Activated B cell treated with CpG ODN at 0.5 μM for 24 hours (primary cell): ENCODE results near the gene CORO2B. TPM values are rescaled to one million over a fixed set of nuclear protein-coding genes. Genes with fewer than 3 reads are reported as not detected.
"Not testable (repeated sequence)": the region's sequence is repeated elsewhere in the genome, so short reads cannot be mapped to it uniquely, and the experiment has no call there.

Source experiments
- ATAC-seq: fragments of 200-7000 bp; cut with Tn5 transposase; one replicate; pipeline ENCODE4 v1.10.0; 2021; ENCODE audit warnings: low read depth, mild to moderate bottlenecking, moderate library complexity
- CTCF ChIA-PET: fragments of 350-600 bp; sonication (Branson Sonifier 250); formaldehyde crosslinking; loops from one replicate; lab custom pipeline; 2021; ENCODE audit warnings: antibody characterized with exemption; lab: Charles Lee
- POLR2A ChIA-PET: fragments of 350-600 bp; sonication (Branson Sonifier 250); formaldehyde crosslinking; loops from one replicate; lab custom pipeline; 2021; ENCODE audit warnings: antibody characterized with exemption; lab: Charles Lee
- DNase-seq: peaks from one replicate; pipeline ENCODE4 v3.0.0; 2022
- H3K27ac Mint-ChIP-seq: one replicate; pipeline ENCODE4 v1.8.0; 2020; ENCODE audit warnings: mixed read lengths
- H3K27me3 Mint-ChIP-seq: one replicate; pipeline ENCODE4 v1.8.0; 2021; ENCODE audit warnings: mixed read lengths
- H3K36me3 Mint-ChIP-seq: one replicate; pipeline ENCODE4 v1.8.0; 2021; ENCODE audit warnings: low read depth, mixed read lengths
- H3K4me1 Mint-ChIP-seq: one replicate; pipeline ENCODE4 v1.8.0; 2021; ENCODE audit warnings: mixed read lengths
- H3K4me3 Mint-ChIP-seq: one replicate; pipeline ENCODE4 v1.8.0; 2020; ENCODE audit warnings: mild to moderate bottlenecking, mixed read lengths
- H3K9me3 Mint-ChIP-seq: one replicate; pipeline ENCODE4 v1.8.0; 2020; ENCODE audit warnings: mixed read lengths
- CTCF ChIP-seq: fragments of 200-600 bp; IDR thresholded peaks from one replicate; pipeline ENCODE4 v1.8.0; 2022; ENCODE audit warnings: antibody characterized with exemption, mild to moderate bottlenecking
- intact Hi-C: fragments of 100-400 bp; cut with micrococcal nuclease; formaldehyde crosslinking; loops from one replicate; pipeline ENCODE4 v1.15.1; 2024
- total RNA-seq: library from RNA; stranded (reverse); gene quantifications from 2 replicates; pipeline ENCODE4 v1.2.3, GENCODE V29; 2022

CORO2B gene
- total RNA-seq, 1 donor from 2014 or later = 1.0 TPM

GRCh38 chr15:68643216-68643830 lies 64.5 kb downstream of the CORO2B start:
- Mint-ChIP-seq H3K4me1 (peaks cover 10% of the 10 kb centered on the region), H3K36me3 (no peaks in the 10 kb centered on the region), H3K9me3 (no peaks in the 10 kb centered on the region), H3K4me3 (no peak overlapping the region), H3K27me3 (no peaks in the 10 kb centered on the region), H3K27ac (no peak overlapping the region)
- ATAC-seq = no peak
- intact Hi-C loops = no loop called here
- no peak for DNase-seq
- CTCF ChIA-PET = no interaction called here
- POLR2A ChIA-PET = no interaction called here
- TF ChIP-seq CTCF = no peak

DNA sequence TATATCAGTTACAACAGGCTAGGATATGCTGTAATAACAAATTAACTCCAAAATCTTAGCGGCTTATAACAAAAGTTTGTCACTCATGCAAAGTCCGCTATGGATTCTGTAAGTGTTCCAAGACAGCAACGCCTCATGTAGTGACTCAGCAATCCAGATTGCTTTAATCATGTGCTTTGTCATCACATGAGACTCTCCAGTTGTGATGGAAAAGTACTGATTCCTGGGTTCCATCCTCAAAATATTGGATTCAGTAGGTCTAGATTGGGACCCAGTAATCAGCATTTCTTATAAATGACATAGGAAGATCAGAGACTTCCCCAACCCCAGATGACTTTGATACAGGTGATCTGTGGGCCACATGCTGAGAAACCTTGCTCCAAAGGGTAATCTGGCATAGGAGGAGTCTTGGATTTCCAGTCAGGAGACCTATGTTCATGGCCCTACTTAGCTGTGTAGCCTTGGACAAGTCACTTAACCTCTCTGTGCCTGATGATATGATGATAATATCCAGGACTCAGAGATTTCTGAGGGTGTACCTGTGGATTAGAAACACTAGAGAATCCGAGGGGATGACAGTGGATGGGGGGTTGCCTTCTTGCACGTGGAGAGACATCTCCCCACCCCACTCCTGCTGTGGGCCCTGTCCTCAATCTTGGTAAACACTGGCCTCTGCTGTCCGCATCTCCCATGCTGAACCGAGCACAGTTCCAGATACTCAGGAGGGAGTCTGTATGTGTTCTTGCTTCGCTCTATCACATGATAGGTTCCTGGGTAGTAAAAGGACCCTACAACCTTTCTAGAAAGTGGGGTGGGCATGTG lies 65.5 kb downstream of the CORO2B start:
- Mint-ChIP-seq H3K36me3 (peaks cover 2% of the 10 kb centered on the region), H3K27ac (no peak overlapping the region), H3K9me3 (no peaks in the 10 kb centered on the region), H3K4me1 (no peaks in the 10 kb centered on the region), H3K27me3 (no peaks in the 10 kb centered on the region), H3K4me3 (no peak overlapping the region)
- ATAC-seq (no peak), DNase-seq (no peak)
- ChIA-PET POLR2A (no interaction called here), CTCF (interaction anchor here (1.0 kb wide), 1 partner anchor 30 kb away, joined by 3 read pairs; no protein-coding TSS in a partner anchor)
- no peak for TF ChIP-seq CTCF
- intact Hi-C loops = no loop called here

GRCh38 chr15:68644996-68645395 lies 66.2 kb downstream of the CORO2B start:
- Mint-ChIP-seq H3K27me3 (no peaks in the 10 kb centered on the region), H3K4me1 (peaks cover 2% of the 10 kb centered on the region), H3K9me3 (no peaks in the 10 kb centered on the region), H3K4me3 (no peak overlapping the region), H3K36me3 (peaks cover 2% of the 10 kb centered on the region), H3K27ac (no peak overlapping the region)
- ChIA-PET CTCF (interaction anchor here (0.7 to 1.0 kb wide), 2 partner anchors 29 to 88 kb away, joined by 3 read pairs; no protein-coding TSS in a partner anchor), POLR2A (no interaction called here)
- no peak for TF ChIP-seq CTCF
- ATAC-seq (no peak), DNase-seq (no peak)
- intact Hi-C loops = no loop called here

- no peak for TF ChIP-seq CTCF
- CTCF ChIA-PET = interaction anchor here (1.2 kb wide), 1 partner anchor 87 kb away, joined by 3 read pairs; no protein-coding TSS in a partner anchor
Observed at GRCh38 chr15:68646156-68646555, 67.4 kb downstream of the CORO2B start.

DNA sequence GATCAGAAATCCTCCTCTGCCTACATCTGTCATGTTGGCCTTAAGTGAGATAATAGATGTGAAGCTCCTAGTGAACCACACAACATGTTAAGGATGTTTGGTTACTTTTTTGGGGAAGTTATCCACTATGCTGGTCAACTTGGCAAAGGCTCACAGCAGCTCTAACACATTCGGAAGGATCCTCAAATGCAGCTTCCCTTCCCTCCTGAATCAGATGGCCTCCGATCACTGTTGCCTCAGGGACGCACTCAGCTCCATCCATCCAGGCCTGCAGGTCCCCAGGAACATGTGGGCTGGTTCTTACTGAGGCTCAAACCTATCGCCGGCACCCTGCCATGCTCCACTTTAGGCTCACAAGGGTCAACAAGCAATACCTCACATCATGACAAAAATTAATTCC lies 67.9 kb downstream of the CORO2B start:
- Mint-ChIP-seq H3K36me3 (peaks cover 2% of the 10 kb centered on the region), H3K4me3 (no peak overlapping the region), H3K9me3 (no peaks in the 10 kb centered on the region), H3K4me1 (peaks cover 2% of the 10 kb centered on the region), H3K27me3 (no peaks in the 10 kb centered on the region), H3K27ac (no peak overlapping the region)
- no peak for DNase-seq
- CTCF ChIA-PET = interaction anchor here (1.2 to 1.6 kb wide), 2 partner anchors 27 to 87 kb away, joined by 3 read pairs; no protein-coding TSS in a partner anchor
- no peak for ATAC-seq
- POLR2A ChIA-PET = no interaction called here
- intact Hi-C loops = no loop called here
- TF ChIP-seq CTCF = no peak

More at GRCh38 chr15:68646156-68646555, 67.4 kb downstream of the CORO2B start:
- Mint-ChIP-seq H3K4me3 (no peak overlapping the region), H3K9me3 (no peaks in the 10 kb centered on the region), H3K36me3 (peaks cover 2% of the 10 kb centered on the region), H3K27ac (no peak overlapping the region), H3K27me3 (no peaks in the 10 kb centered on the region), H3K4me1 (peaks cover 2% of the 10 kb centered on the region)
- no peak for ATAC-seq
- intact Hi-C loops = no loop called here
- POLR2A ChIA-PET = no interaction called here
- no peak for DNase-seq

DNA sequence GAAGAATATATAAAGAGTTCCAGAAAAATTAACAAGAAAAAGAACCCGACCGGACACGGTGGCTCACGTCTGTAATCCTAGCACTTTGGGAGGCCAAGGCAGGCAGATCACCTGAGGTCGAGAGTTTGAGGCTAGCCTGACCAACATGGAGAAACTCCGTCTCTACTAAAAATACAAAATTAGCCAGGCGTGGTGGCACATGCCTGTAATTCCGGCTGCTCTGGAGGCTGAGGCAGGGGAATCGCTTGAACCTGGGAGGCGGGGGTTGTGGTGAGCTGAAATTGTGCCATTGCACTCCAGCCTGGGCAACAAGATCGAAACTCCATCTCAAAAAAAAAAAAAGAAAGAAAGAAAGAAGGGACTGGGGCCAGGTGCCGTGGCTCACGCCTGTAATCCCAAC lies 68.6 kb downstream of the CORO2B start:
- H3K9me3 Mint-ChIP-seq, ATAC-seq, H3K4me1 Mint-ChIP-seq, DNase-seq, H3K4me3 Mint-ChIP-seq, H3K27ac Mint-ChIP-seq, H3K27me3 Mint-ChIP-seq, POLR2A ChIA-PET, H3K36me3 Mint-ChIP-seq, intact Hi-C loops: not testable (repeated sequence)
- CTCF ChIA-PET = interaction anchor here (1.6 kb wide), 1 partner anchor 27 kb away, joined by 3 read pairs; no protein-coding TSS in a partner anchor
